ENCODE measurements around the gene EDA.

The EDA gene

GRCh38 chrX:69884210-69884609, 268.3 kb downstream of the EDA start:
- no peak for TF ChIP-seq CTCF (IDR thresholded peaks at IDR 0.05; ENCODE audit: borderline replicate concordance, control extremely low read depth, extremely low read depth, insufficient read depth, missing control alignments)
- in situ Hi-C loops (cut with MboI; ENCODE audit: low sequenced_read_pairs, unreplicated experiment) = no loop called here
- DNase-seq (ENCODE audit: low spot score) = no peak

GRCh38 chrX:69896046-69896445, 280.1 kb downstream of the EDA start:
- in situ Hi-C loops (cut with MboI; ENCODE audit: low sequenced_read_pairs, unreplicated experiment) = no loop called here
- TF ChIP-seq CTCF (IDR thresholded peaks at IDR 0.05; ENCODE audit: borderline replicate concordance, control extremely low read depth, extremely low read depth, insufficient read depth, missing control alignments) = no peak
- no peak for DNase-seq (ENCODE audit: low spot score)

GRCh38 chrX:69900491-69900890, 284.6 kb downstream of the EDA start:
- TF ChIP-seq CTCF (IDR thresholded peaks at IDR 0.05; ENCODE audit: borderline replicate concordance, control extremely low read depth, extremely low read depth, insufficient read depth, missing control alignments) = no peak
- in situ Hi-C loops (cut with MboI; ENCODE audit: low sequenced_read_pairs, unreplicated experiment) = no loop called here
- no peak for DNase-seq (ENCODE audit: low spot score)

- no peak for TF ChIP-seq CTCF (IDR thresholded peaks at IDR 0.05; ENCODE audit: borderline replicate concordance, control extremely low read depth, extremely low read depth, insufficient read depth, missing control alignments)
- in situ Hi-C loops (cut with MboI; ENCODE audit: low sequenced_read_pairs, unreplicated experiment) = no loop called here
- DNase-seq (ENCODE audit: low spot score) = no peak
Observed at GRCh38 chrX:69906447-69906846, 290.5 kb downstream of the EDA start.

- no peak for TF ChIP-seq CTCF (IDR thresholded peaks at IDR 0.05; ENCODE audit: borderline replicate concordance, control extremely low read depth, extremely low read depth, insufficient read depth, missing control alignments)
- DNase-seq (ENCODE audit: low spot score) = no peak
- in situ Hi-C loops (cut with MboI; ENCODE audit: low sequenced_read_pairs, unreplicated experiment) = no loop called here
Observed at GRCh38 chrX:69914781-69915180, 298.9 kb downstream of the EDA start.

- DNase-seq (ENCODE audit: low spot score) = no peak
- TF ChIP-seq CTCF (IDR thresholded peaks at IDR 0.05; ENCODE audit: borderline replicate concordance, control extremely low read depth, extremely low read depth, insufficient read depth, missing control alignments) = no peak
- in situ Hi-C loops (cut with MboI; ENCODE audit: low sequenced_read_pairs, unreplicated experiment) = no loop called here
Observed at GRCh38 chrX:69919749-69920148, 303.8 kb downstream of the EDA start.

- TF ChIP-seq CTCF (IDR thresholded peaks at IDR 0.05; ENCODE audit: borderline replicate concordance, control extremely low read depth, extremely low read depth, insufficient read depth, missing control alignments) = no peak
- in situ Hi-C loops (cut with MboI; ENCODE audit: low sequenced_read_pairs, unreplicated experiment) = no loop called here
- DNase-seq (ENCODE audit: low spot score) = no peak
Observed at GRCh38 chrX:69932323-69932722, 316.4 kb downstream of the EDA start.

All from GM13976 (cell line).